ENCODE data around the gene REV3L.

DNA sequence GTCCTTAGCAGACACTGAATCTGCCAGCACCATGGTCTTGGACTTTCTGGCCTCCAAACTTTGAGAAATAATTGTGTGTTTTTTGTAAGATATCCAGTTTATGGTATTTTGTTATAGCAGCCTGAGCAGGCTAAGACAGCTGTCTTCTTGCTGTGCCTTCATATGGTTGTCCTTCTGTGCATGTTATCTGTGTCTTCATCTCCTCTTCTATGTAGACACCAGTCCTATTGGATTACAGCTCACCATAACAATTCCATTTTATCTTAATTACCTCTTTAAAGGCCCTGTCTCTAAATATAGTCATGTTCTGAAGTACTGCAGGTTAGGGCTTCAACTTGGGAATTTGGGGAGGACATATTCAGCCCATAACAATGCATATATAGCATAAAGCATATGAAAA, 44.3 kb upstream of the REV3L start:
- TF ChIP-seq, protein P1, sequence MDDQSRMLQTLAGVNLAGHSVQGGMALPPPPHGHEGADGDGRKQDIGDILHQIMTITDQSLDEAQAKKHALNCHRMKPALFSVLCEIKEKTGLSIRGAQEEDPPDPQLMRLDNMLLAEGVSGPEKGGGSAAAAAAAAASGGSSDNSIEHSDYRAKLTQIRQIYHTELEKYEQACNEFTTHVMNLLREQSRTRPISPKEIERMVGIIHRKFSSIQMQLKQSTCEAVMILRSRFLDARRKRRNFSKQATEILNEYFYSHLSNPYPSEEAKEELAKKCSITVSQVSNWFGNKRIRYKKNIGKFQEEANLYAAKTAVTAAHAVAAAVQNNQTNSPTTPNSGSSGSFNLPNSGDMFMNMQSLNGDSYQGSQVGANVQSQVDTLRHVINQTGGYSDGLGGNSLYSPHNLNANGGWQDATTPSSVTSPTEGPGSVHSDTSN (IDR thresholded peaks at IDR 0.05), result no peak
- no peak for TF ChIP-seq RFX5 (IDR thresholded peaks at IDR 0.05)
- no peak for TF ChIP-seq MYC (IDR thresholded peaks at IDR 0.05; ENCODE audit: borderline replicate concordance, low read length)
- TF ChIP-seq RAD21 (conservative IDR thresholded peaks at IDR 0.05 in 1 of 2, IDR thresholded peaks at IDR 0.05 in 1 of 2), result no peak
- TF ChIP-seq CTCF (IDR thresholded peaks at IDR 0.05), result no peak
- no peak for TF ChIP-seq KDM1A (IDR thresholded peaks at IDR 0.05; ENCODE audit: low read depth)
- no peak for TF ChIP-seq GATA3 (IDR thresholded peaks at IDR 0.05; ENCODE audit: borderline replicate concordance)
- TF ChIP-seq JUN (IDR thresholded peaks at IDR 0.05), result no peak
- no peak for TF ChIP-seq MAFK (IDR thresholded peaks at IDR 0.05; ENCODE audit: partially characterized antibody)
- no peak for TF ChIP-seq REST (IDR thresholded peaks at IDR 0.05)
- TF ChIP-seq, protein P2, sequence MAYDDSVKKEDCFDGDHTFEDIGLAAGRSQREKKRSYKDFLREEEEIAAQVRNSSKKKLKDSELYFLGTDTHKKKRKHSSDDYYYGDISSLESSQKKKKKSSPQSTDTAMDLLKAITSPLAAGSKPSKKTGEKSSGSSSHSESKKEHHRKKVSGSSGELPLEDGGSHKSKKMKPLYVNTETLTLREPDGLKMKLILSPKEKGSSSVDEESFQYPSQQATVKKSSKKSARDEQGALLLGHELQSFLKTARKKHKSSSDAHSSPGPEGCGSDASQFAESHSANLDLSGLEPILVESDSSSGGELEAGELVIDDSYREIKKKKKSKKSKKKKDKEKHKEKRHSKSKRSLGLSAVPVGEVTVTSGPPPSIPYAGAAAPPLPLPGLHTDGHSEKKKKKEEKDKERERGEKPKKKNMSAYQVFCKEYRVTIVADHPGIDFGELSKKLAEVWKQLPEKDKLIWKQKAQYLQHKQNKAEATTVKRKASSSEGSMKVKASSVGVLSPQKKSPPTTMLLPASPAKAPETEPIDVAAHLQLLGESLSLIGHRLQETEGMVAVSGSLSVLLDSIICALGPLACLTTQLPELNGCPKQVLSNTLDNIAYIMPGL (CRISPR knock-in tag; IDR thresholded peaks at IDR 0.05; ENCODE audit: borderline replicate concordance), result no peak

All from A549 (cell line).